GM21619 (cell line): ENCODE measurements around the gene ST6GALNAC1.

Experiments
- ATAC-seq: cut with Tn5 transposase; IDR thresholded peaks from one replicate; pipeline ENCODE4 v1.9.1; 2021; ENCODE audit not compliant: unreplicated experiment

ST6GALNAC1 gene

DNA sequence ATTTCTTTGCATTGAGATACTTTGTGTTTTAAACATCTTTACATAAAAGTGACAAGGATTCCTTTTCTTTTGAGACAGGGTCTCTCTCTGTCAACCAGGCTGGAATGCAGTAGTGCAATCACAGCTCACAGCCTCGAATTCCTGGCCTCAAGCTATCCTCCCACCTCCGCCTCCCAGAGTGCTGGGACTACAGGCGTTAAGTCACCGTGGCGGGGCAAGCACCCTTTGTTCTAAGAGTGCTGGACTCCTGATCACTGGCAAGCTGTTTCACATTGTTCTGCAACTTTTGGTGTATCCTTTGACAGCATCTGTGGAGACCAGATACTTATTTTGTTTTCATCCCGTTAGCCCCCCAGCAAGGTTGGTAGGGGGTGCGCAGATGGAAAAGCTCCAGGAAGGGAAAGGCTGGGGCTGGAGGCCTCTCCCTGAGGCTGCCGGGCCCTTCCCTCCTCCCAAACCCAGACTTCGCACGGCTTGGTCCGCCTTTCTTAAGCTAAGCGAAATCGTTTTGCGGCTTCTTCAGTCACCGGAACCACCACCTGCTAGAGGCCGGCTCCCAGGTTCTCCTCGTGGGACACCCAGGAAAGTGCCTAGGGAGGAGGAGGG lies 59.0 kb downstream of the ST6GALNAC1 start:
- ATAC-seq: no peak

DNA sequence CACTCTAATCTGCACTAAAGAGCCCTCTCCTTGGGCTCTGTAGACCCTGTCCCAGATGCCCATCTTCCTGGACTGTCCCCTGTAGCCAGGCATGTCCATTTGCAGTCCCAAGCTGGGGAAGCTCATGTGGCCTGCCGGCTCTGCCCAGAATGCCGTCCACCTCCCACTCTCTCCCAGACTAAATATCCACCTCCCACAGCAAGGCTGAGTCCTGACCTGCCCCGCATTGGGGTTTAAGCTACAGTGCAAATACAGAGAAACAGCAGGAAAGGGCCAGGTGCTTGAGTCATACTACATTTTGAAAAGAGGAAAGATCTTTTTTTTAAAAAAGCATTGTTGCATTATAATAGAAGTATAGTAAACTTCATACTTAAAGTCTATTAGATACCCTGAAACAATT lies 60.9 kb downstream of the ST6GALNAC1 start:
- no peak for ATAC-seq

DNA sequence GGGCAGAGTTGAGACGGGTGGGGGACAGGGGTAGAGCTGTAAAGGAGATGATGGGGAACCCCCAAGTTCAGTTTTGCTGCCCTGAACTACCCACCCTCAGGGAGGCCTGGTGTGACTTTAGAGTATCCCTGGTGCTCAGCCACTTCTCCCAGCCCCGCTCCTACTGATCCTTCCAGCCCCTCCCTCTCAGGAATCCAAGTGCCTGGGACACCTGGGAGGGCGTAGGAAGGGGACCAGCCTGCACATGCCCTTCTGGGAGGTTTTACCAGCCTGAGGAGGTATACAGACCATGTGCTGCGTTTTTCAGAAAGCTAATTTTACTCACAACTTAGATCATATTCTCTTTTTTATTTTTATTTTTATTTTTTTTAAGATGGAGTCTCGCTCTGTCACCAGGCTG lies 62.0 kb downstream of the ST6GALNAC1 start:
- ATAC-seq: no peak

- ATAC-seq: no peak
Measured at GRCh38 chr17:76579281-76579680, 64.3 kb downstream of the ST6GALNAC1 start.

GRCh38 chr17:76578376-76578775 lies 65.2 kb downstream of the ST6GALNAC1 start:
- no peak for ATAC-seq

DNA sequence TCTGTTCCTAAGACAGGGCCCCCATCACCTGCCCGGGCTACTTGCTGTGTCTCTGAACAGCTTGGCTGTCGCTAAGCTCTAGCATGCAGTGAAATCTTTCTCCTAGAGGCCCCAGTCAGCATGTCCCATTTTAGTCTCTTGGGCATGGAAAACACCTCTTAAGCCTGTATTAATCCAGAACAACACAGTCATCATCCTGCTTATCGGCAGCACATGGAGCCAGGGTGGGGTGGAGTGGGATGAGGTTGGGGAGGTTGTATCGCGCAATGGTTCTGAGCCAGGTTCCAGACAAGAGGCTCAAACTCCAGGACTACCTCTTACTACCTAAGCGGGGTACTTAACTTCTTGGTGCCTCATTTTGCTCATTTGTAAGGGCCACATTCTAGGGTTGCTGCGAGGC lies 65.7 kb downstream of the ST6GALNAC1 start:
- ATAC-seq: no peak

- no peak for ATAC-seq
Measured at GRCh38 chr17:76576189-76576588, 67.4 kb downstream of the ST6GALNAC1 start.

DNA sequence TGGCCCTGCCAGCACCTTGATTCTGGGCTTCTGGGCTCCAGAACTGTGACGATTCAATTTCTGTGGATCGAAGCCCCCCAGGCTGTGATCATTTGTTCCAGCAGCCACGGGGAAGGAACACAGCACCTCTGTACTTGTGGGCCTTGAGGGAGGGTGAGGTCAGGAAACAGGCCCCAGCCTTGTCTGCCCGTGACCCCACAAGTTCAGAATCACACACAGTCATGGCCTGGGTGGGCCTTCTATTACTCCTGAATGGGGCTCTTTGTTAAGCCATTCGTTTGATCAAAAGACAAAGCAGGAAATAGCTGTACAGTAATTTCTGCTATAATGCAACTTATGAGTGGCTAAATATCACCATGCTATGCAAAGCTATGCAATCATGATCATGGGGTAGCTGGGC lies 68.0 kb downstream of the ST6GALNAC1 start:
- ATAC-seq: no peak
